GM19397 (cell line): ENCODE data around the gene SCIMP.
"Not testable (repeated sequence)": the region's sequence is repeated elsewhere in the genome, so short reads cannot be mapped to it uniquely, and the experiment has no call there.

Experiments used
- ATAC-seq: cut with Tn5 transposase; IDR thresholded peaks from one replicate; pipeline ENCODE4 v1.9.1; 2021; ENCODE audit warnings: mild to moderate bottlenecking, moderate library complexity; ENCODE audit not compliant: unreplicated experiment

The SCIMP gene

DNA sequence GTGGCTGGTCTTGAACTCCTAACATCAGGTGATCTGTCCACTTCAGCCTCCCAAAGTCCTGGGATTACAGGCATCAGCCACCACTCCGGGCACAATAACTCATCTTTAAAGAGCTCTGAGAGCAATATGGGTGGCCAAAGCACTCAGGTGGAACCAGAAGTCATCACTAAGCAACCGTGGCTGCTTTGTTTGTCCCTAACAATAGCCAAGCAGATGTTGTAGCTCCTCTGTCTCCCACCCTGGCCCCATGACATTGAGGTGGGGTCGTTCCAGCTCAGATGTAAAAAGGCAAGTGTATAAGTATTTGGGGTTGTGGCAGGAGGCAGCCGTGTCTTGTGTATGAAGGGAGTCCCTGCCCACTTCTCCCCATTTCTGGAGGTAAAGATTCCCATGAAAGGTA, 3.7 kb upstream of the SCIMP start:
- ATAC-seq, result no peak

DNA sequence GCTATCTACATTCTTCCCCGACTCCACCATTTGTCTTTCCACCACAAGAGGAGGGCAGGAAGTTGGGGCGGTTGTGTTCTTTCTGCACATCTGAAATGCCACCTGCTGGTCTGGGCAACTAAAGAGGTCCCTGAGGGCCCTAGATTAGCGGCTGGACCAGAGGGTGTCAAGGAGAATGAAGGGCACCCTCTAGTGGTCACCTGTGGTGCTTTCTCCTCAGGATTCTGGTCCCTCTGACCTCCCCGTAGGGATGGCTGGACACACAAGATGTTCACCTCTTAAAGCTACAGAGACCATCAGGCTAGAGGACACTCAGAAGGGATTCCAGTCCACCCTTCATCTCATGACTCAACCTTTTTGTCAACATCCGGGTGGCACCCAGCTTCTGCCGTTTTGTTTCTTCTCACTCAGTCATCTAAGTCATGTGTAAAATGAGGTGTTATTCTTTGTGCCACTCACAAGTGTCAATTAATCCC, 2.9 kb upstream of the SCIMP start:
- no peak for ATAC-seq

DNA sequence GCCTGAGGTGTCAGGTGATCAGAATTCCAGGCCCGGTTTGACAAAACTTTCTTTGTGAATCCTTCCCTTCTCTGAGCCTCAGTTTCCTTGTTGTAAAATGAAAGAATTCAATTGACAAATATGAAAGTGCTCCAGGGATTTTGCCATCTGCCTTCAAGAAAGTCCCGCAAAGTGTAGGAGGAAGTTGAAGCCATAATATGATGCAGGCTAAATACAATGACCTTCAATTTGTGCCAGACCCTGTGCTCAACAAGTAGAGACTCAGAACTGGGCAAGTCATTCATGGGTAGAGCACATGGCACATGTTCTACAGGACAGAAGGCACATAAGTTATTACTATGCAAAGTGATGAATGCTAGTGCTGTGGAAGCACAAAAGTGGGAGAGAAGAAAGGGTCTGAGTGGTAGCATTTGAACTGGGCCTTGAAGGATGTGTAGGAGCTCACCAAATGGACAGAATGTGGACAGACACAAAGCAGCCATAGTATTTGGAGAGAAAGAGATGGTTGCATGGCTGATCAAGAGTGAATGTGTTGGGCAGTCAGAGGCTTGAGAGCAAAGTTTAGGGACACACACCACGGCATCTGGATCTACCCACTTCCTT, 2.4 kb upstream of the SCIMP start:
- ATAC-seq, result no peak

DNA sequence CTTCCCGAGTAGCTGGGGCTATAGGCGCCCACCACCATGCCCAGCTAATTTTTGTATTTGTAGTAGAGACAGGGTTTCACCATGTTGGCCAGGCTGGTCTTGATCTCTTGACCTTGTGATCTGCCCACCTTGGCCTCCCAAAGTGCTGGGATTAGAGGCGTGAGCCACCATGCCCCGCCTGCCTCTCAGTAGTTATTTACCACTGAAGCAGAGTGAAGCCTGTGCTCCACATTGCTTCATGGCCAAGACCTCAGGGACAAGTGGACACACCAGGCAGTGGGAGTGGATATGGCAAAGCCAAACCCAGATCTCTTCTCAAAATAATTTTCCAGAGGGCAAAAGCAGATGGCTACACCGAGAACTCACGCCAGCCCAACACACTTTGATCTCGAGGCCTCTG, 1.2 kb downstream of the SCIMP start:
- ATAC-seq, result not testable (repeated sequence)

DNA sequence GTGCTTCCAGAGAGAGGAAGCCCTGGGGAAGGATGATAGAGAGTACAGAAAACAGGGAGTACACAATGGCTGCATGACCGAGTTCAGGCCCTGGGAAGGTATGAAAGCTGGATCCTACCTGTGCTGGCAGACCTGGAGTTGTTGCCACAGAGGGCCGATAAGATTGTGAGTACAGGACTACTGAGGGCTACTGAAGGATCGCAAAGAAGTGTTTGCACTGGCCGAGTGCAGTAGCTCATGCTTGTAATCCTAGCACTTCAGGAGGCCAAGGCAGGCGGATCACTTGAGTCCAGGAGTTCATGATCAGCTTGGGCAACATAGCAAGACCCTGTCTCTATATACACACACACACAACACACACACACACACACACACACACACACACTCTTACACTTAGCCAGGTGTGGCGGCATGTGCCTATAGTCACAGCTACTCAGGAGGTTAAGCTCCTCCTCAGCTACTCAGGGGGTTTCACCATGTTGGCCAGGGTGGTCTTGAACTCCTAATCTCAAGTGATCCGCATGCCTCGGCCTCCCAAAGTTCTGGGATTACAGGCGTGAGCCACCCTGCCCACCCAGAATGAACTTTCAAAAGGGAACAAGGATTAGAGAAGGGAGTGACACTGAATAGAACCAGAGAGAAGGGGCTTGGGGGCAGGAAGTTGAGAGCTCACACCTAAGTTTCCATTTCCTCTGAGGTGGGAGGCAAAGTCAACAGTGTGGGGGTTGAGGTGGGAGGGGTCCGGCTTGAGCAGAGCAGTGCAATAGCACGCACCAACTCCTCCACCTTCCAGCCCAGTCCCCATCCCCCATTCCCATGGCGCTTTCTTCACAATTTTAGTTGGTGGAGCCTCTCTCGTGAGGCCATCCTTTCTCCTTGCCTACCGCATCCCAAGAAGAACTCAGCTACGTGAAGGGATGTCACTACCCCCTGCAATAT, 7.5 kb downstream of the SCIMP start:
- ATAC-seq, result no peak

DNA sequence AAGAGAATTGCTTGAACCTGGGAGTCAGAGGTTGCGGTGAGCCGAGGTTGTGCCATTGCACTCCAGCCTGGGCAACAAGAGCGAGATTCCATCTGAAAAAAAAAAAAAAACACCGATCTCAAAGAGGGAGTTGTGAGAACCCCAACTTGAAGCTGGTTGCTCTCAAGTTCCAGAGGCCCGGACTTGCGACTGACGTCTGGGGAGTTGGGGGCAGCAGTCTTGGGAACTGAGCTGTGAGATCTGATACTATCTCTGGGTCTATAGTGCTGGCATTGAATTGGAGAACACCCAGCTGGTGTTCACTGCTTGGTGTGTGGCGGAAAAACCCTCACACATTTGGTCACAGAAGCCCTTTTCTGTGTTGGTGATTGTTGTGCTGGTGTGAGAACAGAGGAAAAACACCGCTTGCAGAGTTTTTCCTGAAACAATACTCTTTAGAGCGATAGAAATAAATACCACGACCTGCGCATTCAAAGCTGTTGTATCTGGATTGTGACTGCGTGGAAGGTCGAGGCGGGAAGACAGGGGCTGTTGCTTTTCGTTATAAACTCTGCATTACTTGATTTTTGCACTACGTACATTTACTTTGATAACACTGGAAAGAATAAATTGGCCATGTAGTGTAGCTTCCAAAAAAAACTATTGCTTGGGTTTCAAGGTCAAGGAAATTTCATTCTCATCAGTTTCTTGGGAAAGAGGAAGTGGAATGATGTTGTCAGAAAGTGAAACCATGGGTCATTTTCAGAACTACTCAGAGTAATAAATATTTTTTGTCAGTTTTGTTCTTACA, 8.8 kb downstream of the SCIMP start:
- no peak for ATAC-seq

DNA sequence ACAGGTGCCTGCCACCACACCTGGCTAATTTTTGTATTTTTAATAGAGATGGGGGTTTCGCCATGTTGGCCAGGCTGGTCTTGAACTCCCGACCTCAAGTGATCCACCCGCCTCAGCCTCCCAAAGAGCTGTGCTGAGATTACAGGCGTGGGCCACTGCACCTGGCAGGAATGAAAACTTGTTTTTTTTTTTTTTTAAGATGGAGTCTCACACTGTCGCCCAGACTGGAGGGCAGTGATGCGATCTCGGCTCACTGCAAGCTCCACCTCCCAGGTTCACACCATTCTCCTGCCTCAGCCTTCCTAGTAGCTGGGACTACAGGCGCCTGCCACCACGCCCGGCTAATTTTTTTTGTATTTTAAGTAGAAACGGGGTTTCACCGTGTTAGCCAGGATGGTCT, 12.7 kb downstream of the SCIMP start:
- ATAC-seq, result not testable (repeated sequence)

DNA sequence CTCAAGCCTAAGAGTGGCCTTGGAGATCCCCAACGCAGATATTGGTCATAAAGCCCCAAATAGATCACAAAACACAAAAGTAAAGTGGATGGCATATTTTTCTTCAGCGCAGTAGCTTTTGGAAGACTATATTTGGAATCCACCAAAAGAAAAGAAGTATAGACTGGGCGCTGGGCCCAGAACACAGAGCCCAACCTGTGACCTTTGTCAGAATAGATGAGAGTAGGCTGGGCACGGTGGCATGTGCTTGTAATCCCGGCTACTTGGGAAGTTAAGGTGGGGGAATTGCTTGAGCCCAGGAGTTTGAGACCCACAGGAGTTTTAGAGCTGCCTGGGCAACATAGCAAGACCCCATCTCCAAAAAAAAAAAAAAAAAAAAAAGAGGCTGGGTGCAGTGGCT, 14.6 kb downstream of the SCIMP start:
- ATAC-seq, result no peak

DNA sequence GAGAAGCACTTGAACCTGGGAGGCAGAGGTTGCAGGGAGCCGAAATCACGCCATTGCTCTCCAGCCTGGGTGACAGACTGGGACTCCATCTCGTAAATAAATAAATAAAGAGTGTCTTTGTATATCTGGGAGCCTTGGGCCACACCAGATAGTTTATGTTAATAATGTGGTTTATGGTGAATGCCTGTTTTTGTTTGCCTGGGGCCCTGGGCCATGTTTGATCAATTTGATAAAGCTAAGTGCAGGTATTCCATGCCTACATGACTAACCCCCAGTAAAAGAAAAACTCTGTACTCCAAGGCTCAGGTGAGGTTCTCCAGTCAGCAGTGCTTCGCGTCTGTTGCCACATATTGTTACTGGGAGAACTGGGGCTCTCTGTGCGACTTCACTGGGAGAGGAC, 15.1 kb downstream of the SCIMP start:
- ATAC-seq, result no peak

DNA sequence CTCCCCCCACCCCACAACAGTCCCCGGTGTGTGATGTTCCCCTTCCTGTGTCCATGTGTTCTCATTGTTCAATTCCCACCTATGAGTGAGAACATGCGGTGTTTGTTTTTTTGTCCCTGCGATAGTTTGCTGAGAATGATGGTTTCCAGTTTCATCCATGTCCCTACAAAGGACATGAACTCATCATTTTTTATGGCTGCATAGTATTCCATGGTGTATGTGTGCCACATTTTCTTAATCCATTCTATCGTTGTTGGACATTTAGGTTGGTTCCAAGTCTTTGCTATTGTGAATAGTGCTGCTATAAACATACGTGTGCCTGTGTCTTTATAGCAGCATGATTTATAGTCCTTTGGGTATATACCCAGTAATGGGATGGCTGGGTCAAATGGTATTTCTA, 17.1 kb downstream of the SCIMP start:
- ATAC-seq, result not testable (repeated sequence)

DNA sequence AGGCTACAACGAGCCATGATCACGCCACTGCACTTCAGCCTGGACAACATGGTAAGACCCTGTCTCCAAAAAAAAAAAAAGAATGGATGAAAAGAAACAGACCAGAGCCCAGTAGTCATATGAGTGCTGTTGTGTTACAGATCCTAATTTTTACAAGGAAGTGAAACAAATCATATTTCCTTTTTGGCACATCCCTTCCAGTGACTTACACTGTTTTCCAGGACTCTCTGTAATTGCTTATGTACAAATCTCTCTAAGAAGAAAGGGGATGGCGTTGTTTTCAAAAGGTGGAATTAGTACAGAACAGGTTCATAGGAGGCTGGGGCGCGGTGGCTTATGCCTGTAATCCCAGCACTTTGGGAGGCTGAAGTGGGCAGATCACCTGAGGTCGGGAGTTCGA, 23.2 kb downstream of the SCIMP start:
- no peak for ATAC-seq

DNA sequence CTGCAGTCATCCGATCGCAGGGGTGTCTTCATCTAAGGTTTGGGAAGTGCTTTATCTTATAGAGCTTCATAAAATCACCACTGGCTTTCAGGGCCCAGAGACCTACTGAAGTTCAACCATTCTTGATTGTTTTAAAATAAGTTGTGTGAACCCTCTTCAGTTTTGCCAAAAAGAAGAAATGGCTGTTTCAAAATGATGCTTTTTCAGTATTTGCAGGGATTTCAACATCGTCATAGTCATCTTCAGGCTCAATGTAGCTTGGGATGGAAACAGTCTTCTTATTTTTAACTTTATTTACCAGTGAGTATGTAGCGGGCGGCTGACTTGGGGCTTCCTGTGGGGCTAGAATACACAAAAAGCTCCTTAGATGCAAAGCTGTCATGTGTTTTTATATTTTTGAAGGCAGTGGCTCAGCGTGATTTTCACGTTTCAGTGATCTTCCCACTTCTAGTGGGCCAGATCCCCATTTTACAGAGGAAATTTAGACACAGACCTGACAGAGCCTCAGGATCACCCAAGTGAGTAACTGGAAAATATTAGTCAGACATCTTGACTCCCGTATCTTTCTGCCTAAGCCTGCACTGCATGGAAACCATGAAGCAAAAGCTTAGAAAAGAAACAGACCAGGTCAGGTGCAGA, 23.9 kb downstream of the SCIMP start:
- no peak for ATAC-seq

DNA sequence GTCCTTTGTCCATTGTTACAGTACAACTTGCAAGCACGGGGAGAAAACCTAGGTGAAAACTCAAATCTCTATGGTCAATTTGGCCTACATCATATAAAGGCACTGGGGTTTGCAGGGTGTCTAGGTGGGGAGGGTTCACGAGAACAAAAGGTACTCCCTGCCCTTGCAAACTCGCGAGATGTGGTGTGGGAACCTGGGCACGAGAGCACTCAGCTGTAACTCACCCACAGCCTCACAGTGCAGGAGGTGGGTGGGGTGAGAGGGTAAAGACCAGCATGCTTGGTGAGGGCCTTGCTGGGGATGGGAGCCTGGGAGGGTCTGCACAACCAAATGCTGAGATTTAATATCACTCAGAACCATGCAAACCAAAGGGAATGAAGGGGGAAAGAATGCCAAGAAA, 24.6 kb downstream of the SCIMP start:
- no peak for ATAC-seq

DNA sequence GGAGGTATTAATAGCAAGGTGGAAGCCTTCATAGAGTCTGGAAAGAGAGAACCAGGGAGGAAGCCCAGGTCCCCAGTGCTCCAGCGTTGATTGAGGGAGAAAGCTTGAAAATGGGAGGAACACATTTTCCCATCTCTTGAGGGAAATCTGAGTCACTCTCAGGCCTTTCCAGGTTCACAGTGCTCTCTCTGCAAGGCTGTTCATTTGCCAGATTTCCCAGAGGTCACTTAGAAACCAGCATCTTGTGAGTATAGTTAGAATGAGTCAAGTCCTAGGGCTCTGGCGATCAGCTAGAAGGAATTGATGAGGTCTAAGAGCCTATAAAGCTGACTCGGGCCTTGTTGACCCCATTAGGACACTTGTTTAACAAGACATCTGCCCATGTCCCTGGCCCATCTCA, 25.3 kb downstream of the SCIMP start:
- no peak for ATAC-seq

DNA sequence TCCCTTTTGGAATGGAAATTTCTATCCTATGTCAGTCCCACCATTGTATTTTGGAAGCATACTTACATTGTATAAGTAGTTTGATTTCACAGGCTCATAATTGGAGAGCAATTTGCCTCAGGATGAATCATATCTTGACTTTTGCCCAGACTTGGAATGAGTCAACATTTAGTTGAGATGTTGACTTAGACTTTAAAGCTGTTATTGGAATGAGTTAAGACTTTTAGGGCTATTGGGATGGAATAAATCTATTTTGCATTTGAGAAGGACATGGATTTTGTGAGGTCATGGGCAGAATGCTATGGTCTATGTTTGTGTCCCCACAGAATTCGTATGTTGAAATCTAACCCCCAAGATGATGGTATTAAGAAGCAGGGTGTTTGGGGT, 30.8 kb downstream of the SCIMP start:
- no peak for ATAC-seq

DNA sequence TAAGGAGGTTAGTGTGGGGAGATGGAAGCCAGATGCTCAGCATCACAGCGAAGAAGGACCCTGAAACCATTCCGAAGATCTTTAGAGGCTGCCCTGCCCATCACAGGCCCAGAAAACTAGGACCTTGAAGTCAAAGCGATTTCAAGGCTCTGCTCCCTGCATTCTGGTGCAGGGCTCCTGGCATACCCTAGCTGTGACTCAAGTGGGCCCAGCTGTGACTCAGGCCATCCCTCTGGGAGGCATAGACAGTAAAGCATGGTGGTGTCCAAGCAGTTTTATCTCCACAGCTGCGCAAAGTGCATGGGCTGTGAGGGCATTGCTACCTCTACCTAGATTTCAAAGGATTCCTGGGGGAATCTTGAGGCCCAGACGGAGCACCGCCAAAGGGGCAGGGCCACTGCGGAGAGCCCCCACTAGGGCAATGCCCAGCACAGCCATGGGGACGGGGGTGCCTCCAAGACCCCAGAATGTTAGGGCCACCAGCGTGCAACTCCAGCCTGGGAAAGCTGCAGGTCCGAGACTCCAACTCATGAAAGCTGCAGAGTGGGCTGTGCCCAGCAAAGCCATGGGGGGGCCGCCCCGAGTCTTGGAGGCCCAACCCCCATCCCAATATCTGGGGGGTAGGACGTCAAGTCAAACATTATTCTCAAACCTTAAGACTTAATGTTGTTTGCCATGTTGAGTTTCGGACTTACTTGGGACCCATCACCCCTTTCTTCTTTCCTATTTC, 31.3 kb downstream of the SCIMP start:
- ATAC-seq, result no peak

DNA sequence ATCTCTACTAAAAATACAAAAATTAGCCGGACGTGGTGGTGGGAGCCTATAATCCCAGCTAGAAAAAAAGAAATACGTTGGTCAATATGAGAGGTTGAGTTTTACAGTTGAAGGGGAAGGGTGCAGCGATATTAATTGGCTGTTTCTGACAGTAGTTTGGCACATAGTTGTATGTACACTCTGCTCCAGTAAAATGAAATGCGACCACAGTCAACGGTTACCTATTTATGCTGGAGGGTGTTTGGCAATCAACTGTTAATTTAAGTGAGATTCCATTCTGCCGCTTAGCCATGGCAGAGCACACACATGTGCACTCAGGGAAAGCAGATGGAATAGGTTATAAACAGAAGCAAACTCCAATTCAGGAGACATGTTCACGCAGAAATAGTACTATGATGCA, 33.6 kb downstream of the SCIMP start:
- ATAC-seq, result no peak

DNA sequence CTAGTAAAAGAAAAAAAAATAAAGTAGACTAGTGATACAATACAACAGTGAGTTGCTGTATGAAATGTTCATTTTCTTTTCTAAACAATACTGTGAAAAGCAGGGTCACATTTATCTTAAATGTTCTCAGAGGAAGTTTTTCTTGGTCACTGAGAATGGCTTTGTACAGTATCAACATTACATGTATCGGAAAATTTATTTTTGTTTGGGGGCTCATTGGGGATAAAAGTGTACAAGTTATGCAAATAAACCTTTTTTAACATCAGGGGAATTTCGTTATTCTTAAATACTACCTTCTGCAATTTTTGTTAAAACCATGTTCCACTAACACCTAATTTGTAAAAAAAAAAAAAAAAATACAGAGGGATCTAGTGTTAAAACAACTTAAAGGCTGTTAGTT, 34.3 kb downstream of the SCIMP start:
- ATAC-seq, result no peak

DNA sequence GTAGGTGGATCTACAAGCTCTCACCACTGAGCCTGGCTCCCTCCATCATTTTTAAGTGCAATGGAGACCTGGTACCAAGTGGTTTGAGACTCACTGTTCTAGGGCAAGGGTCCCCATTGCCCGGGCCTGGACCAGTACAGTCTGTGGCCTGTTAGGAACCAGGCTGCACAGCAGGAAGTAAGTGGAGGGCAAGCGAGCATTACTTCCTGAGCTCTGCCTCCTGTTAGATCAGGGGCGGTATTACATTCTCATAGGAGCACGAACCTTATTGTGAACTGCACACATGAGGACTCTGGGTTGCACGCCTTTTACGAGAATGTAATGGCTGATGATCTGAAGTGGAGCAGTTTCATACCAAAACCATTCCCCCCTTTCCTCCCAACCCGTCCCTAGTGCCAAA, 36.2 kb downstream of the SCIMP start:
- no peak for ATAC-seq

DNA sequence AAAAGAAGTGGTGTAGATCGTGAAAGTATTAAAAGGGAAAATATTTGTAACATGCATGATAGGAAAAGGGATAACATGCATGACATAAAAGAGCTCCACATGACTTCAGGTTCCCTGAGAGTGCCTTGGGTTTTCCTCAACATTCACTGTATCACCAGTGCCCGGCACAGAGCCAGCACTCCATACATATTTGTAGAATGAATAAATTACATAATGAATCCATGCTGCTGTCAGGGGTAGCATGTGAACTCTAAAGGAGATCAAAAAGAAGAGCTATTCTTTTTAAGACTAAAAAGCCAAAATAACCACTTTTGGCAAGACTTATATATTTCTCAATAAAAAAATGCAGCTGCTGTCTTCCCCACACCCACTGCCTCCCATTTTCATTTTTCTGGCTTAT, 40.3 kb downstream of the SCIMP start:
- ATAC-seq, result no peak
